Ecto neural progenitor cell (in vitro differentiated cells): Measurements from ENCODE around the gene ZDHHC17.

ENCODE experiments used
- DNase-seq: peaks from one replicate; pipeline ENCODE4 v3.0.0-alpha.2; 2018; ENCODE audit warnings: low spot score

The ZDHHC17 gene

DNA sequence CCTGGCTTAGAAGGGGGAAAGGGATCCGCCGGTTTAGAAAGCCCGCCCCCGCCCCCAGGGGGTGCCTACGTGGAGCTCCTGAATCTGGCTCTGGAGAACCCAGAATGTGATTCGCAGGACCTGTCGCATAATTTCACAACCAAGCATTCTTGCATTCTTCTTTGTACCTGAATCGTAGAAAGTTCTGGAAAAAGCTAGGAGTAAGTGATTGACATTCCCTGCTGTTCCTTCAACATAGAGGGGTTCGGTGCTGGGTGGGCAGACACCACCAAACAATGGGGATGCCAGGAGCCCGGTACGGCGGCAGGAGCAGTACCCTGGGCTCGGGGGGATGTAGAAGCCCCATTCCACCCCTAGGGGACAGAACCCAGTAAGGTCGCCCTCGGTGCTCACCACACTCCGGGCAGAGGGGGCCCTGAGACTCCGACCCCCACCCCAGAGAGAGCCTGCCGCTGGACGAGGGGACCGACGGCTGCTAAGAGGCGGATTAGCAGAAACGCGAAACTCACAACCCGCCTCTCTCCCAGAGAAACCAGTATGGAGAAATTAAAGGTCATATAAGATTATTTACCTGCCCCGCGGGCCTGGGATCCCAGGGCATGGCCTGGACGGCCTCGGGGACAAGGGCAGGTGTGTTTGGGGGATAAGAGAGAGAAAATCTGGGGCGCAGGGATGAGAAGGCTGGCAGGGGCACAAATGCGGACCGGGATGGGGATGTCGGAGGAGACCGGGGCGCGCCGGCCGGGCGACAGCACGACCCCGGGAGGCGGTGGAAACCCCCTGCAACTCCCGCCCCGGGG lies 114.4 kb downstream of the ZDHHC17 start:
- peak; percentile 81 for DNase-seq

DNA sequence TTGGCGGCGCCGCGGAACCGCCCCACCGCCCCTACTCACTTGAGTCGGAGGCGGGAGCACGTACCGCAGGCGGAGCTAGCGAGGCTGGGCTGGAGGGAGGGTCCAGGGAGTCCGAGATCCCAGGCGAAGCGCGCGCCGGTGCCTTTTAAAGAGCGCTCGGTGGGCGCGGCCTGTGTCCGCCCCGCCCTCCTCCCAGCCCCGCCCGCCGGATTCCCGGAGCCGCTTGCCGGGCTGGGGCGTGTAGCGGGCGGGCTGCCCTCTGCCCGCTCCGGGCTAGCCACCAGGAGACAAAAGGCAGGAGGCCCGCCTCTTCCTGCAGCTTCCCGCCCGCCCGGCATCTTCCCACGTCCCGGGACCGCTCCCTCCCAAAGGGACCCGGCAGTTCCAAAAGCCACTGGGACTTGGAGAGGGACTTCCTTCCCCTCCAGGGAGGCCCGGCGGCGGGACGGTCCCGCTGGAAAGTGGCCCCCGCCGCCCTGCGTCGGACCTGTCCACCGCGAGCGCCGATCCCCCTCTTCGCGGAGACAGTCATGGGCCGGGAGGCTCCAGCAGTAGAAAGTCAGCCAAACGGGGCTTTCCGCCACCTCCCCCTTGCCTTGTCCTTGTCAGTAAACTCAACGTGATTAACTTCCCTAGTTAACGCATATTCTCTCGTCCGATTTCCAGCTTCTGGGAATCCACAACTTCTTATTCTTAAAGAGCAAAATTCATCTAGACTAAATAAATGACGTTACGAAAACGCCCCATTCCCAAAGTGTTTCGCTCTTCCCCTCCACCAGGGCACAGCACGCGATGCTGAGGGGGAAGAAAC lies 115.2 kb downstream of the ZDHHC17 start, which contains the start of gene CSRP2:
TSS of gene CSRP2 (minus strand) at position 121 of the 811 bp plus-strand sequence. CDS start 12,759 bp downstream, outside the sequence.
- DNase-seq: peak; percentile 99

DNA sequence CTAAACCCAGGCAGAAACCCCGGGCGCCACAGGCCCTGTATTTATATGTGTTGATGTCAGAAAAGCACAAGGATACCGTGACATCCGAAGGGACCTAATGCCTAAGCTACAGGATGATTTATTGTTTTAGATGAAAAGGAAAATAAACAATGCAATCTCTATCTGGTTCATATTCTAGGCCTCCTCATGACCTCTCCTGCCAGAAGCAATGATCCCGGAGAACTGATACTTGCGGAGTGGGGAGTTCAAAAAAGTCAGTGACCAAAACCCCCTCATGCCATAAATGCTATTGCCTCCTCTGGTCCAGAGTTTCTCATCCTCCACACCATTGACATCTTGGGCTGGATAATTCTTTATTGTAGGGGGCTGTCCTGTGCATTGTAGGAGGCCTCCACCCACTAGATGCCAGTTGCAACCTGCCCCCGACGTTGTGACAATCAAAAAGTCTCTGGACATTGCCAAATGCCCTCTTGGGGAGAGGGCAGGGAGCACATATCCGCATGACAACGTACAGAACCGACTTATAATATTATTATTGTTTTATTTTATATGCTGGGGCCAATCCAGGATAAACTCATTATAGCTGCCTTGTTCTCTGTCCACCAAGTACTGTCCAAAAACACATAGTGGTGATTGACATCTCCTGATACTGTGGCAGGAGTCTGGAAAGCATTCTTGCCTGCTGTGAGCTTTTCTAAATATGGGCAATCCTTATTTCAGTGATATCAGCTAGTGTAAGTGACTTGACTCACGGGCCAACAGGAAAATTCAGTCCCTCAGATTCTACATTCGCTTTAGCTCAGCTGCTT lies 116.0 kb downstream of the ZDHHC17 start:
- DNase-seq: no peak

DNA sequence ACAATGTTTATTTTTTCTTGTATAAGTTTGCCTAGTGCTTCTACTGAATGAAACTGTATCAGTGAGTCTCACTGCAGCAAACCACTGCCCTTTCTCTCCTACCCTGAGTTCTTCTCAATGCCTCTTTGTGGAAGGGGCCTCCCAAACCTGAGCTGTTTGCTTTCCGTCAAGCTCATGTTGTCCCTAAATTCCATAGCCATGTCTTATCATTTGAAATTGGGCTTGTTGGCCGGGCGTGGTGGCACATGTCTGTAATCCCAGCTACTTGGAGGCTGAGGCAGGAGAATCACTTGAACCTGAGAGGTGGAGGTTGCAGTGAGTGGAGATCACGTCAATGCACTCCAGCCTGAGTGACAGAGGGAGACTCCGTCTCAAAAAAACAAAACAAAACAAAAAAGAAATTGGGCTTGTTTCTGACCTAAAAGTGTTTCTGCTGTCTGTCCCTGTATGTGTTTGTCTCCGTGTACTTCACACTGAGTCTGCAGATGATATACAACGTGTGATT lies 116.7 kb downstream of the ZDHHC17 start:
- no peak for DNase-seq

DNA sequence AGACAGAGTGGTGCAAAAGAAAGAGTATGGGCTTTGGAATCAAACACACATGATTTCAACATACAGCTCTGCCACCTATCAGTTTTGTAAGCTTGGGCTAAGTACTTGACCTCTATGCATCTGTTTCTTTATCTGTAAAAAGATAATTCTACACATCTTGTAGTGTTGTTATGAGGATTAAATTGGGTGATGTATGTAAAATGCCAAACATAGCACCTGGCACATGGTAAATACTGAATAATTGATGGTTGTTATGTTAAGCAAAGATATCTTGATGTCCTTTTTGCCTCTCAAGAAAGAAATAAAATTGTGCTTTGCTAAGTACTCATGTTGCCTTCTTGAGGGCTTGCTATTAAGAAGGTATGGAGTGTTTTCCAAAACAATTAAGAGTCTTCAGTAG lies 117.2 kb downstream of the ZDHHC17 start:
- no peak for DNase-seq

DNA sequence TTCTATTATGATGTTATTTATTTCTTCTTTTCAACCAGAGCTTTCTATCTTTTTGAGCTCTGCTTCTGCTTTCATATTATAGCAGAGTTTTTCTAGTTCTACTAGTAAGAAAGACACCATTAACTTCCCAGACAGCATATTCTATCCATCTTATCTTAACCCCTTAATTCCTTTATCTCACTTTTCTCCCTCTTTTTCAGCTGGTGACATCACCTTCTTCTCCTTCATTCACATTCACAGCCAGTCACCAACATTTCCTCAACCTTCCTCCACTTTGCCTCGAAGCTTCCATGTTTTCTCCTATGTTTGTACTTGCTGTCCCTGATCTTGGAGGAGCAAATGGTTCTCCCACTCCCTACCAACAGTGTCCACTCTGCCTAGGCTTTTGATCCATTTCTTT lies 118.5 kb downstream of the ZDHHC17 start:
- DNase-seq: no peak

DNA sequence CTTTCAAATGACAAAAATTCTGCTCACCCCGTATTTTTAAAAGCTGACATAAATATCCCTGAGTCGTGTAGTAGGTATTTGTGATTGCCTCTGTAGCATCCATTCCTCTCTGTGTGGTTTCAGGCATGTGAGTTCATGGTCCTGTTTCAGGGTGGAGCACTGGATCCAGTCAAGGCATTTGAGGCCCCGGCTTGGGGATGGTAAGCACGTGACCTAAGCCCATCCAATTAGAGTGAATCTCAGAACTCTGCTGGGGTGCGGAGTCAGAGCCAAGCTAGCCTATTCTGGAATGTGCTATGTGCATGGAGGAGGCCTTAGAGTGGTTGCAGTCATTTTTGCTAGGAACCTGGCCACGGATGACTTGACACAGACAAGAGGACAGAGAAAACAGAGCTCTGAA lies 119.2 kb downstream of the ZDHHC17 start:
- no peak for DNase-seq

DNA sequence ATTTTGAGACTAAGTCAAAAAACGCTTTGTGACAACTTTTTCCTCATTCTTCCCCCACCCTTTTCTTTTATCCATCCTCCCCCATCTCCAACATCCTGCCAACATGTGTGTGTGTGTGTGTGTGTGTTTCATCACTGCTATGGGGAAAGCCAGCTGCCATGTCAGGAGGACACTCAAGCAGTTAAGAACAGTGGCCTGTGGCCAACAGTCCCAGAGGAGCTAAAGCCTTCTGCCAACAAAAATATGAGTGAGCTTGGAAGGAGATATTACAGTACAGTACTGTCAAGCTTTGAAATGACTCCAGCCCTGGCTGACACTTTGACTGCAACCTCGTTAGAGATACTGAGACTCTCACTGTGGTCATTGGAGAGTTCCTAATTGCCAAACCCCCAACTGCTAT lies 119.9 kb downstream of the ZDHHC17 start:
- no peak for DNase-seq

DNA sequence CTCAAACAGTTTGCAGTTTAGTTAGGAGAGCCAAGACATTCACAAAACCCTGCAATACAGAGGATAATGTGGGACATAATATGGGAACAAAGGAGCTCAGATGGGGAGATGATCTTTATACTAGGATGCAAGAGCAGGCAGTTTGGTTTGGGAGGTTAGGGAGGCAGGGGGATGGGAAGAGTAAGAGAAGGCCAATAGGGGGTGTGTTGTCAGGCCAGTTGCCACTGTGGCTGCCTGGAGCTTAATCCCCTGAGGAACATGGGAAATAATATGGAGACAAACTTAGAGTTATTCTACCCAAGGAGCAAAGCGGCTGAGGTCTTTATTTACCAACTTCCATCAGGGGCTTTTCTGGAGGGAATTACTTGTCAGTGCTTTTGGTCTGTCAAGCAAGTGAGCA lies 124.9 kb downstream of the ZDHHC17 start:
- no peak for DNase-seq

DNA sequence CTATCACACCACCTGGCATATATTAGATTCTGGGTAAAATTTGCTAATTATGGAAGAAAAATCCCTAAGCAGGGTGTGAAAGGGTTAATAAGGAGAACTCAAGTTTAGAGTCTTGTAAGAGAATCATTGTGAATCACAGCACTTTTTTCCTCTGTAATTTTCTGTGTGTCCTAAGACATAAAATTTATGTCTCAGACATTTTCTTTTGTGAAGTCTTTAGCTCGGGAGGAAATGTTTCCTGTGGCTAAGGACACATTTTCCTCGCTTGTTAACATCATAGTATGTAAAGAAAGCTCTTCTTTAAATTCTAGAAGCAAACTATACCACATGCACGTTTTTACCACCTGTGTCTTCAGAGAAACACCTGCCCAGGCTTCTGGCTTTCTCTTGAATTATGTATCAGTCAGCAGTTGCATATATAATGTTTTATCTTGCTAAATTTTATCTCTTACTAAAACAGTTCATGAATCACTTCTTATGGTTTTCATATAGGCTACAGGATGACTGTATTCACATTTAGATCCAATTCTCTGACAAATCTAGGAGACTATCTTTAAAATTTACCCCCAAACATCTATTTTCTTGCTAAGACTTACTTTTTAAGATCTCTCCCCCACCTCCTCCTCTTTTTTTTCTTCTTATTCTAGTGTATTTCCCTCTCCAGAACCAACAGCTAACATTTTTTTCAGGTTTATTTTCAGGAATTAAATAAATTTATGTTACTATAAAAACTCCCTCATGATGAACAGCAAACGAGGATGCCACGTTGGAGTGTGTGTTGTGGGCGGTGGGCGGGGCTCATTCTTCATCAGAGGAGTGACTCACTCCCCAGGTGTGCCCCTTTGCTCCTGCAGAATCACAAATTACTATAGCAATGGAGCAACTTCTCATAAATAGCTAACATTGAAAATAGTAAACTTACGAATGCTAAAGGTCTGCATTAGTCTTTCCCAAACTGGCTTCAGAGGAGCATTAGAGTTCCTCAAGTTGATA lies 126.5 kb downstream of the ZDHHC17 start:
- DNase-seq: no peak

DNA sequence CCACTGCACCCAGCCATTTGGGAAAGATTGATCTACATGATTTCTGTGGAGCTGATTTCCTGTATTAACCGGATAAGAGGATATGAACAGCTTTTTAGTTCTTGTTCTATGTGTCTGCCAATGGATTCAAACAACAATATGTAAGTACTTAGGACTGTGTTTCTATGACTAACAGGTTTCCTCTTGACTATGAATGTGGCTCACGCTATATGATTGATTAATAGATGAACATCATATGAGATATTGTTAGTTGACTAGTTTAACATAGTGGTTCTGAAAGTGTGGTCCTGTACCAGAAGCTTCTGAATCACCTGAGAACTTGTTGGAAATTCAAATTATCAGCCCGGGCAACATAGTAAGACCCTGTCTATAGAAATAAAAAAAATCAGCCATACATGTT lies 127.7 kb downstream of the ZDHHC17 start:
- no peak for DNase-seq

DNA sequence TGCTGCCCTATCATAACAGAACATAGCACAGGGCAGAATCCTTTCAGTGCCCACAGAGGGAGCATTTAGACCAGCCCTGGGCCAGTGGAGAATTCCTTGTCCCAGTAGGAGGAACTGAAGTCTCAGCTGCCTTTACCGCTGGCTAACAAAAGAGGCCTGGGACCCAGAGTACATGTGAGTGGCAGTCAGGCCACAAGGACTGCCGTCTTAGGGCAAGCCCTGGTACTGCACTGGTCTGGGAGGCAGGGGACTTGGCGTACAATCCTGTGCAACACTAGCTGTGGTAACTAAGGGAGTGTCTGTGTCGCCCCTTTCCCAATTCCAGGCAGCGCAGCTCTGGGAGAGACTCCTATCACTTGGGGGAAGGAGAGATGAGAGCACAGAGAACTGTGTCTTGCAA lies 131.9 kb downstream of the ZDHHC17 start:
- DNase-seq: no peak

DNA sequence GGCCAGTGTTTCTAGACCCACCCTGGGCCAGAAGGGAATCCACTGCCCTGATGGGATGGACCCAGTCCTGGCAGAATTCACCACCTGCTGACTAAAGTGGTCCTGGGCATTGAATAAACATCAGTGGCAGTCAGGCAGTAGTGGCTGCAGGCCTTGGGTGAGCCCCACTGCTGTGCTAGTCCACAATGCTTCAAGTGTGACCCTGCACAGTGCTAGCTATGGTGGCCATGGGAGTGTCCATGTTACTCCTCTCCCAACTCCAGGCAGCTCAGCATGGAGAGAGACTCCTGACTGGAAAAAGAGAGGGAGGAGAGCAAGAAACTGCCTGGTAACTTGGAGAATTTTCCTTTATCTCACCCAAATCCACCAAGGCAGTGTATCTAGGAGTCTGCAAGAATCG lies 132.4 kb downstream of the ZDHHC17 start:
- no peak for DNase-seq

DNA sequence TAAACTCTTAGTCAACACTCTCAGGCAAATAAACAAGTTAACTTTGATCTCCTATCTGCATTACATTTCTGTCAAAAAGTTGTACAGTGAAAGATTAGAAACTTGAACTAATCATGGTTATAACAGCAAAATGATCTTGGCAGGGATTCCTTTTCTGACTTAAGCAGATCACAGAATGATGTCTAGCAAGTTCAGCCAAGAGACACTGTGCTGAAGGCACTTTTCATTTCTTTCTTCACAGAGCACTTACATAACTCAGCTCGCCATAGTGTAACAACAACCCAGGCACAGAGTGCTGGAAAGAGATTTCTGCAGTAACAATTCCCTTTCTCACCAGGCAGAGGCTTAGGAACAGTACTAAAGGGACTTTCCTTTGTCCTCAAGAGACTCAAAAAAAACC lies 134.5 kb downstream of the ZDHHC17 start:
- no peak for DNase-seq

DNA sequence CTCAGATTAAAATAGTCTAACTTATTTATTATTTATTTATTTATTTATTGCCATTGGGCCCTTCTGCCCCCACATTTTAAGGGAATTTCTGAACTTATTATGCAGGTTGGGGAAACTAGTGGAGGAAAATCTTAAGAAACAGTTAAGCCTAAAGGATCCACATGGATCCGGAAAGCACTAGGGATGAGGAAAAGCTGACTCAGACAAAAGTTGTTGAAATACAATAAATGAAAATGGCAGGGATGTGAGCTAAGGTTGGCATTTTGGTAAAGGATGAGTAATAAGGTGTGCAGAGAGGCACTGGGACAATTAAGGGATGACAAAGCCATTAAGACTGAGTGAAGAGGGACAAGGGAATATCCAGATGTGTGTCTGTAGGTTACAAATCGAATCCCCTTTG lies 135.6 kb downstream of the ZDHHC17 start:
- no peak for DNase-seq

DNA sequence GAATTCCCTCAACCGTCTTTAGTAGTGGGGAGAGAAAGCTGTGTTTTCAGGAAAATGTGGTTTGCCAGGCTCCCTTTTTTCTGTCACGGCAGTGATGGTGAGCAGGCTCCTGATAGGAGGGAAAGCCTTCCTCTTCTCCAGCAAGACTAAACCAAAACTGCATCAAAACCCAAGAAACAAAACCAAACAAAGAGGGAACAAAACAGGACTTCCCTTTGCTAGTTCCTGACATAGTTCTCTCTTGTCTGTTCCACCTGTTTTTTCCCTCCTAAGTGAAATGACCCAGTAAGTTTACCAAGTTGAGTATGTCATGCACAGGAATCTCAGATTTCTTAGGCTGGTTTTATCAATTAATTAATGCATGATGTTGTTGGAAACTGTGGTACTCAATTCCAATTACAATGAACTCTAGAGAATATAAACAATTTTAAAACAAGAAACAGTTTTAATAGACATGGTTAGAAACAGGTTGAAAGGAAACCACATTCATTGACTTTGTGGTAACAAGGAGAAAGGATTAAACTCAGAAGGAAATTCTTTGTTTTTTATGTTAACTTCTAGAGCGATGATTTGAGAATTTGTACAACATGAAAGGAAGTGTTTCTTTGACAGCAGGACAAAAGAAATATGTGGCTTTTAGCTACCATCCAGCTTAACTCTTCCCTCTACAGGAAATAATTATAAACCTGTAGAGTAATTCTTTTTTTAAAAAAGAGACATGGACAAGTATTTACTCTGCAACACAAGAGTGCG lies 137.9 kb downstream of the ZDHHC17 start:
- DNase-seq: no peak
